OCI-LY1 (cell line): ENCODE measurements around the gene MYCT1.

Experiments used
- H2AFZ ChIP-seq: fragments of 200-600 bp; sonication (generic), shearing (Covaris generic); 2 replicates; pipeline ENCODE4 v1.6.0; 2014; ENCODE audit warnings: antibody characterized with exemption, mild to moderate bottlenecking, low read length
- H3F3A ChIP-seq: fragments of 200-600 bp; sonication (generic), shearing (Covaris generic); 2 replicates; pipeline ENCODE4 v1.6.0; 2014; ENCODE audit warnings: mild to moderate bottlenecking, antibody characterized with exemption, low read length, moderate library complexity; ENCODE audit not compliant: insufficient read depth
- H3K27ac ChIP-seq: fragments of 200-600 bp; sonication (generic); 2 replicates; pipeline ENCODE4 v1.5.1; 2014; ENCODE audit warnings: low read length, mixed run types, mild to moderate bottlenecking, low read depth; ENCODE audit not compliant: poor library complexity, severe bottlenecking
- H3K27me3 ChIP-seq: fragments of 200-600 bp; sonication (generic); 2 replicates; pipeline ENCODE4 v1.6.0; 2014; ENCODE audit warnings: antibody characterized with exemption, mild to moderate bottlenecking, low read length, moderate library complexity; ENCODE audit not compliant: insufficient read depth
- H3K36me3 ChIP-seq: fragments of 200-600 bp; sonication (generic); 2 replicates; pipeline ENCODE4 v1.6.1; 2014; ENCODE audit warnings: mild to moderate bottlenecking, antibody characterized with exemption, low read length, moderate library complexity, mixed read lengths; ENCODE audit not compliant: insufficient read depth
- H3K4me1 ChIP-seq: fragments of 200-600 bp; sonication (generic); 2 replicates; pipeline ENCODE4 v1.5.1; 2014; ENCODE audit warnings: mild to moderate bottlenecking, low read length, moderate library complexity; ENCODE audit not compliant: insufficient read depth, severe bottlenecking
- H3K4me2 ChIP-seq: fragments of 200-600 bp; sonication (generic), shearing (Covaris generic); 2 replicates; pipeline ENCODE4 v1.6.1; 2014; ENCODE audit warnings: low read length
- H3K4me3 ChIP-seq: fragments of 200-600 bp; sonication (generic); 2 replicates; pipeline ENCODE4 v1.5.1; 2014; ENCODE audit warnings: low read length, low read depth, mild to moderate bottlenecking, mixed read lengths; ENCODE audit not compliant: poor library complexity, severe bottlenecking
- H3K79me2 ChIP-seq: fragments of 200-600 bp; shearing (Covaris generic); 2 replicates; pipeline ENCODE4 v1.6.1; 2016; ENCODE audit warnings: mixed run types, low read length, mixed read lengths; ENCODE audit not compliant: insufficient read depth
- H3K9ac ChIP-seq: fragments of 200-600 bp; sonication (generic), shearing (Covaris generic); 2 replicates; pipeline ENCODE4 v1.6.1; 2014; ENCODE audit warnings: mild to moderate bottlenecking, low read length, mixed read lengths
- H3K9me2 ChIP-seq: fragments of 200-600 bp; sonication (generic), shearing (Covaris generic); 2 replicates; pipeline ENCODE4 v1.6.1; 2014; ENCODE audit warnings: low read depth, mild to moderate bottlenecking, low read length, mixed read lengths
- H3K9me3 ChIP-seq: fragments of 200-600 bp; shearing (Covaris generic); 2 replicates; pipeline ENCODE4 v1.6.1; 2014; ENCODE audit warnings: low read length, mixed read lengths
- H4K20me1 ChIP-seq: fragments of 200-600 bp; sonication (generic), shearing (Covaris generic); 2 replicates; pipeline ENCODE4 v1.6.0; 2016; ENCODE audit warnings: mild to moderate bottlenecking, low read length; ENCODE audit not compliant: insufficient read depth
- CTCF ChIP-seq: fragments of 200-600 bp; sonication (generic), shearing (Covaris generic); IDR thresholded peaks from 2 replicates; pipeline ENCODE4 v1.5.1; 2017; ENCODE audit warnings: mild to moderate bottlenecking, antibody characterized with exemption, low read length, moderate library complexity, mixed read lengths
- EZH2 ChIP-seq: fragments of 200-600 bp; sonication (generic), shearing (Covaris generic); IDR thresholded peaks from 2 replicates; pipeline ENCODE4 v1.8.0; 2017; ENCODE audit warnings: borderline replicate concordance, mixed run types, mild to moderate bottlenecking, antibody characterized with exemption, low read length, moderate library complexity, mixed read lengths

MYCT1 gene

GRCh38 chr6:152696522-152696921 is 1.2 kb upstream of the MYCT1 start:
- Histone ChIP-seq H4K20me1 (no peaks in the 10 kb centered on the region), H3K4me1 (peaks cover 10% of the 10 kb centered on the region), H3K27ac (no peak overlapping the region), H3K4me2 (no peak overlapping the region), H3K79me2 (no peaks in the 10 kb centered on the region), H3K4me3 (no peak overlapping the region), H3K9me2 (no peaks in the 10 kb centered on the region), H3K27me3 (no peaks in the 10 kb centered on the region), H3K9me3 (no peaks in the 10 kb centered on the region), H3F3A (no peaks in the 10 kb centered on the region), H3K9ac (no peak overlapping the region), H3K36me3 (no peaks in the 10 kb centered on the region), H2AFZ (no peak overlapping the region)
- TF ChIP-seq EZH2 (no peak), CTCF (no peak)

- Histone ChIP-seq H3K9ac (no peak overlapping the region), H3K4me2 (no peak overlapping the region), H3K27ac (no peak overlapping the region), H3K27me3 (no peaks in the 10 kb centered on the region), H3K4me1 (peaks cover 10% of the 10 kb centered on the region), H3K4me3 (no peak overlapping the region), H3K79me2 (no peaks in the 10 kb centered on the region), H3K9me2 (no peaks in the 10 kb centered on the region), H3K36me3 (no peaks in the 10 kb centered on the region), H3F3A (no peaks in the 10 kb centered on the region), H3K9me3 (no peaks in the 10 kb centered on the region), H4K20me1 (no peaks in the 10 kb centered on the region), H2AFZ (no peak overlapping the region)
- TF ChIP-seq CTCF, result no peak
- TF ChIP-seq EZH2, result no peak
Observed at GRCh38 chr6:152698692-152699091, 995 bp downstream of the MYCT1 start.

GRCh38 chr6:152700427-152700826 is 2.7 kb downstream of the MYCT1 start:
- Histone ChIP-seq H4K20me1 (no peaks in the 10 kb centered on the region), H3K4me3 (no peak overlapping the region), H3K79me2 (no peaks in the 10 kb centered on the region), H3K9me3 (no peaks in the 10 kb centered on the region), H3K9ac (no peak overlapping the region), H3F3A (no peaks in the 10 kb centered on the region), H2AFZ (no peak overlapping the region), H3K9me2 (no peaks in the 10 kb centered on the region), H3K36me3 (no peaks in the 10 kb centered on the region), H3K4me2 (no peak overlapping the region), H3K27ac (no peak overlapping the region), H3K27me3 (no peaks in the 10 kb centered on the region), H3K4me1 (peaks cover 10% of the 10 kb centered on the region)
- no peak for TF ChIP-seq EZH2
- TF ChIP-seq CTCF, result no peak
